Occipital lobe (tissue), 2 donors: Measurements from ENCODE around the gene GSK3B. TPM values are rescaled to one million over a fixed set of nuclear protein-coding genes. Genes with fewer than 3 reads are reported as not detected.
"Not testable (repeated sequence)": the region's sequence is repeated elsewhere in the genome, so short reads cannot be mapped to it uniquely, and the experiment has no call there.

Experiments used
- DNase-seq: peaks from one replicate; lab custom pipeline; 2025; lab: John Stamatoyannopoulos, UW
- total RNA-seq: library from RNA; depleted of rRNA; stranded (reverse); fragments of >200 nt; gene quantifications from one replicate; pipeline ENCODE4 v1.2.3, GENCODE V29; 2014

GSK3B gene
- total RNA-seq, 1 donor from 2014 or later: 117 TPM

DNA sequence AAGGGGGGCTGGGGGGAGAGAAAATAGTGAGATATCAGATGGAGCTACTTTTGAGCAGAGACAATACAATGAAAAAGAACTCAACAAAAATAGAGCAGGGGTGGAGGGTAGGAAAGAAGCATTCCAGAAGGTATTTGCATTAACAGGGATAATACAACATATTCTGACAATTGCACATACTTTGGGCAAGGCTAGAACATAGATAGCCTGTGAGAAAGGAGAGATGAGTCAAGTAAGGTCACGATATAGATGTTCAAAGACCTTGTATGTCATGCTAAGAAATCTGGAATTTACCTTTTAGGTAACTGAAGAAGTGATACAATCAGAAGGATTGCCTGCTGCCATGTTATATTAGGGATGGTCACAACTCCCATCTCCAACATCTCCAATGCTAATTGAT lies 155.2 kb downstream of the GSK3B start:
- no peak for DNase-seq

DNA sequence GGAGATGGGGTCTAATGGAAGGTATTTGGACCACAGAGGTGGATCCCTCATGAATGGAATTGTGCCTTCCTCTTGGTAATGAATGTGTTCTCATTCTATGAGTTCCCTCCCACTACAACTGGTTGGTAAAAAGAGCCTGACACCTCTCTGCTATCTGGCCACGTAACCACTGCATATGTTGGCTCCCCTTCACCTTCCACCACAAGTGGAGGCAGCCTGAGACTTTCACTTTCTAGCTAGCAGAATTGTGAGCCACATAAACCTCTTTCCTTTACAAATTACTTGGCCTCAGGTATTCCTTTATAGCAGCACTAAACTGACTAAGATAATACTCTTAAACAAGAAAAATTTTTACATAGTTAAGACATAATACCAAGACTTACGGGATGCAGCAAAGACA lies 157.0 kb downstream of the GSK3B start:
- DNase-seq: no peak

GRCh38 chr3:119934249-119934648 lies 160.0 kb downstream of the GSK3B start:
- no peak for DNase-seq

GRCh38 chr3:119933207-119933606 lies 161.0 kb downstream of the GSK3B start:
- DNase-seq: no peak

DNA sequence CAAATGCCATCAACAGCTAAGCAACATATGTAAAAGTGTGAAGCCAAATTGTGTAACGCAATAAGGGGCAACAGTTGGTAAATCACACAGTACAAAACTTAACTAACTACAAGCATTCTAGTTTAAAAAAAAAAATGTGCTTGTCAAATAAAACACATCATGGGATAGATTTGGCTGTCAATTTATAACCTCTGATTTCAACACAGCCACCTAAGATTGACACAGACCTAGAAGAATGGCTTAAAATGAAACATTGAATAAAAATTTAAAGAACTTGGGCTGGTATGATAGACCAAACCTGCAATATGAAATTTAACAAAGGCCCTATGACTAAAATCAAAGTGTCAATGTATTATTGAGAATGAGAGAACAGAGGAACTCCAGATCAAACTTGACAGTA lies 164.0 kb downstream of the GSK3B start:
- no peak for DNase-seq

- DNase-seq: no peak
Measured at GRCh38 chr3:119927190-119927589, 167.1 kb downstream of the GSK3B start.

GRCh38 chr3:119924111-119925094 lies 169.8 kb downstream of the GSK3B start:
- no peak for DNase-seq

DNA sequence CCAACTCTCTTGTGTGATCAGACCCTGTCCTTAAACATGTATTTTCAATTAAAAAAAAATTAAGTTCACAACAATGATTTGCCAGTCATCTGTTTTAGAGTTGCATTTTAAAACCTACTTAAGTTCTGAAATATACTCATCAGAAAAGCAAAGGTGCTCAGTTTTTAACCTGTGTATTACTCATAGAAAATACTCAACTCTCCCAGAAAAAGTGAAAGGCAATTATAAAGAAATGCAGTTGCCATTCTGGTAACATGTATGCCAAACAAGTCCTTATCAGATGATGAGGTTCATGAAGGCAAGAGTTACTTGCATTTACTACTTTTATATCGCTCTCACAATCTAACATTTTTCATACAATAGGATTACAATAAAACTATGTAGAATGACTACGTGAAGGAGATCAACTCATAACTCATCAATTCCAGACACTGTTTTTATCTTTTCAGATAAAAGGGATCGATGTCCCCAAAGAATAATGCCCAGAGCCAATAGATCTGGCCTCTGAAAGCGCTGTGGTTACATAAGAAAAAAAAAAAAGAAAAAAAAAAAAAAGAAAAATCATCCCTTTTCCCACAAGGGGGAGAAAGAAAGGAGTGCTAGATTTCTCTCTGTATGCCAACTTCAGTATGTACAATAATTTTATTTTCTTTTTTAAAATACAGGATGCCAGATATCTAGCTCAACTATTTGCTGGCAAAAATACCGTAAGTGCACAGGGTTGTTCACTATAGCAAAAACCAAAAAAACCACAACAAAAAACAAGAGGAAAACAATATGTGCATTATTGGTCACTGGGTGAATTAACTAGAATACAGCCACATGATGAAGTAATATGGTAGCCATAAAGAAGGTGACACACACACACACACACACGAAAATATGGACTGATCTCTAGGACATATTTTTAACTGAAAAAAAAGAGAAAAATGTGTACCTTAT lies 175.0 kb downstream of the GSK3B start:
- DNase-seq: no peak

GRCh38 chr3:119913021-119913420 lies 181.2 kb downstream of the GSK3B start:
- DNase-seq: no peak

DNA sequence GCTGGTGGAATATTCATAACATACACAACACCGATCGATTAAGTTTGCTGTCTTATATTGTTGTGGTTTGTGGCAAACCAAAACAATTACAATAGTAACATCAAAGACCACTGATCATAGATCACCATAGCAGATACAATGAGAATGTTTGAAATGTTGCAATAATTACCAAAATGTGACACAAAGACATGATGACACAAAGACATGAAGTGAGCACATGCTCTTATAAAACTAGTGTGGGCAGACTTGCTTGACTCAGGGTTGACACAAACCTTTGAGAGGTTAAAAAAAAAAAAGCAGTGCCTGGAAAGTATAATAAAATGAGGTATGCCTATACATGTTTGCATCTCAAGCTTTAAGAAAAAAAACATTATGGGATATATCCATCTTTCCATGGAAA lies 182.0 kb downstream of the GSK3B start:
- DNase-seq: no peak

DNA sequence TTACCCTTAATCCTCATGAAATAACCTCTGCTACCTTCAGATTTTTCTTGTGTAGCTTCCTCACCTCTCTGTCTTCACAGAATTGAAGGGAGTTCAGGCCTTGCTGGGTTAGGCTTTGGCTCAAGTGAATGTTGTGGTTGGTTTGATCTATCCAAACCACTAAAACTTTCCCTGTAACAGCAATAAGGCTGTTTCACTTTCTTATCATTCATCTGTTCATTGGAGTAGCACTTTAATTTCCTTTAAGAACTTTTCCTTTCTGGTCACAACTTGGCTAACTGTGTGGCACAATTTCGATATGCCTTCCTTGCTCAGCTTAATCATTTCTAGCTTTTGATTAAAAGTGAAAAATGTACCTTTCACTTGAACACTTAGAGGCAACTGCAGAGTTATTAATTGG lies 182.5 kb downstream of the GSK3B start:
- no peak for DNase-seq

DNA sequence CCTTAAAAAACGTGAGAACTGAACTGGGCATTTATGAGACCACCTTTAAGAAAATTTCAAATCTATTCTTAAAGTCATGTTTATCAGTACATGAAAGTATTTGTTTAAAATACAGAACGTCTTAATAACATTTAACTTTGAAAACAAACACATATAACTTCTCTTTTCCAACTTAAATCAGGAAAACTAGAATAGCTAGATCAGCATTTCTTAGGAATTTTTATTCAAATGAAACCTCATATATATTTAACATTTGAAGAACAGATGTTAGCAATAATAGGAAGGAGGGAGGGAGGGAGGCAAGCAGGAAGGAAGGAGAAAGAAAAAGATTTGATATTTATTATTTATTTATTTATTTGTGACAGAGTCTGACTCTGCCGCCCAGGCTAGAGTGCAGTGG lies 192.2 kb downstream of the GSK3B start:
- no peak for DNase-seq

GRCh38 chr3:119901148-119901547 lies 193.1 kb downstream of the GSK3B start:
- DNase-seq: no peak

- DNase-seq: no peak
Measured at GRCh38 chr3:119899192-119899511, 195.1 kb downstream of the GSK3B start.

GRCh38 chr3:119898478-119899191 lies 195.6 kb downstream of the GSK3B start:
- DNase-seq: no peak

DNA sequence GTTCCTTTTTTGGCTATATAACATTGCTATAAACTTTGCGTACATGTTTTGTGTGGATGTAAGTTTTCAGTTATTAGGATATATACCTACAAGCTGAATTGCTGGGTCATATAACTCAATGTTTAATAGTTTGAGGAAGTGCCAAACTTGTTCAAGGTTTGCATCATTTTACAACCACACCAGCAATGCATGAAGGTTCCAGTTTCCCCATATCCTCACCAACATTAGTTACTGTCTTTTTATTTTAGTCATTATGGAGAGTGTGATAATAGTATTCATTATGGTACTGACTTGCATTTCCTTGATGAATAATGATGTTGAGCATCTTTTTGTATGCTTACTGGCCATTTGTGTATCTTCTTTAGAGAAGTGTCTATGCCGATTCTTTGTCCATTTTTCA lies 200.1 kb downstream of the GSK3B start:
- DNase-seq: no peak

DNA sequence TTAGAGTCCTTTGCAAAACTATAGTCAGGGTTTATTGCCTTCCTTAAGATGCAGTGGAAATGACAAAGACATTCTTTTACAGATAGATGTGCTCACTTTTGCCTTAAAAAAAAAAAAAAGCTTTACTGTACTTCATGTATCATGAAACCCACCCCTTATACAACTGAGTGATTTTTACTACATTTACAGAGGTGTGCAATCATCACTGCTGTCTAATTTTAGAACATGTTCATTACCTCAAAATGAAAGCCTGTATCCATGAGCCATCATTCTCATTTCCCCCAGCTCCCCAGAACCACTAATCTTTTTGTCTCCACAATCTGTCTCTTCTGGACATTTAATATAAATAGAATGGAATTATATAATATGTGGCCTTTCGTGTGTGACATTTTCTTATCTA lies 200.5 kb downstream of the GSK3B start:
- no peak for DNase-seq

DNA sequence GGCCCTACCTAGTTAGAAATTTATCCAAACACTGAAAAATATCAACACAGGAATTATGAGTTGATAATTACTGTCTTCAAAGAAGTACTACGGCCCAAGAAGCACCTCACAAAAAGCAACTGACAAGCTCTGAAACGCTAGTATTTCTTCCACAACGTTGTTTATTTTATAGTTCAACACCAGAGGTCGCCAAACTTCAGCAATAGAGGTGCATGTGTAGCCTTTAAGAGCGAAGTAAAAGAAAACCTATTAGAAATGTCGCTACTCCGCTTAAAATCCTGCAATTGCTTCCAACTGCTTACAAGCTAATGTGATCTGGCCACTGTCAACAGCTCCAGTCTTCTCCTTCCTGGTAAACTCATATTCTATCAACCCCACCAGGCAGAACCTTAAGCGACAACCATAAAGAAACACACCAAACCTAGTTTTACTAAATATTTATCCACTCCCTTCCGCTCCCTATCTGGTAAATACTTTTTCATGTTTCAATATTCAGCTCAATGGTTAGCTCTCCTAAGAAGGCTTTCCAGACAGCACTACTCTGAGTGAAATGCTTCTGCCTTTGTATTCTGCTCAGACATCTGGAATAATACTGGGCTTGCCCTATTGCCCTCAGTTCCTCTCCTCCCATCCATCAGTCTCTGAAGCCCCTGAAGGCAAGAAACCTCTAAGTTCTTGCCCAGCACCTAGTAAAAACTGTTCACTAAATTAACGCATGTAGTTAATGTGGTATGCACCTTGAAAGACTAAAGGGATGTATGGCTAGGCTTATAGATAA lies 202.1 kb downstream of the GSK3B start:
- no peak for DNase-seq

GRCh38 chr3:119888681-119889080 lies 205.6 kb downstream of the GSK3B start:
- DNase-seq: not testable (repeated sequence)

DNA sequence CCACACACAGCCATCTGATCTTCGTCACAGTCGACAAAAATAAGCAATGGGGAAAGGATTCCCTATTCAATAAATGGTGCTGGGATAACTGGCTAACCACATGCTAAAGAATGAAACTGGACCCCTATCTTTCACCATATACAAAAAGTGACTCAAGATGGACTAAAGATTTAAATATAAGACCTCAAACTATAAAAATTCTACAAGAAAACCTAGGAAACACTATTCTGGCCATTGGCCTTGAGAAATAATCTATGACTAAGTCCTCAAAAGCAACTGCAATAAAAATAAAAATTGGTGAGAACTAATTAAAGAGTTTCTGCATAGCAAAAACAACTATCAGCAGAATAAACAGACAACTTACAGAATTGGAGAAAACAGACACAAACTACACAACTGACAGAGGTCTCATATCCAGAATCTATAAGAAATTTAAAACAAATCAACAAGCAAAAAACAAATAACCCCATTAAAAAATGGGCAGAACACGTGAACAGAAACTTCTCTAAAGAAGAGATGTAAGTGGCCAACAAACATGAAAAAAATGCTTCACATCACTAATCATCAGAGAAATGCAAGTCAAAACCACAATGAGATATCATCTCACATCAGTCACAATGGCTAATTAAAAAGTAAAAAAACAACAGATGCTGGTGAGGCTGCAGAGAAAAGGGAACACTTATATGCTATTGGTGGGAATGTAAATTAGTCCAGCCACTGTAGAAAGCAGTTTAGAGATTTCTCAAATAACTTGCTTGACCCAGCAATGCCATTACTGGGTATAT lies 208.3 kb downstream of the GSK3B start:
- DNase-seq: no peak
